ENCODE data around the gene LLPH. TPM values are rescaled to one million over a fixed set of nuclear protein-coding genes. Genes with fewer than 3 reads are reported as not detected.

Gene LLPH
- total and polyA plus RNA-seq, 2 of the 13 experiments (the other 11 are each of a cell fraction or from before 2014, with no cell fraction given) = 4.2 to 25.6 TPM

DNA sequence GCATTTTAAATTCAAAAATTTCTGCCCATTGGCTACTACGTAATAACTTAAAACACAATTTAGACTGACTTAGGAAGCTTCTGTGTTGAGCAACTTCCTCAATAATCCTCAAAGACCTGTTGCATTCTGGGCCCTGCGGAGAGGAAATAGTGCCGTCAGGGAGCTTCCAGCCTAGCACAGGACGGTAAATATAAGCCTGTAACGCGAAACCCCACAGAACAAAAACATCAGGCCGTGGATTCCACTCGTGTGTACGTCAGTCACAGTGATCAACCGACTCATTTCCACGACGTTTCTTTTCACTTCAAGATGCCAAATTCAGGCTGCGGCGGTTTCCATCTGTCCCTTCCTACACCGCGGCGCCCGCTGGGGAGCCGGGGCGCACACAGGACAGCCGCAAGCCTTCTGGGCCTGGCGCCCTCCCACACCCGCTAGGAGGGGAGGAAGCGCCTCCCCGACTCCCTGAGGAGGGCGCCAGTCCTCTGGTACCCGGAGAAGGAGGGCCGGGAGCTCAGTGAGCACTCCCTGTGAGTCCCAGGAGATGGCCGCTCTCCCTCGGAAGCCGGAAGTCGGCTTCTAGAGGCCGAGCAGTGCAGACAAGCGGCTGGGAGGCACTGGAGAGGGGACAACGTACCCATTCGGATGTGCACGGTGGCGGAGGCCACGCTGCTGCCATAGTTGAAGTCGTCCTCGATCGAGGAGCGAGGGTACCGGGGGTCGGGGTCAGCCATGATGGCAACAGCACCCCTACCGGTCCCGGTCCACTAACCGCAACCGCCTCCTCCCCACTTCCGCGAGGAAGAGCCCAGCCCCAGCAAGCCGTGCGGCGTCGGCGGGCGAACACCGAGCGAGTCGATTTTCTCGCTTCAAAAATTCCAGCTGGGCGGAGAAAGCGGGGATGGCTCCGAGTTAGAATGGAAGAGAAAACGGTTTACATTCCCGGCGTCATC, 38.9 kb upstream of the LLPH start, which contains the start of gene TMBIM4 (continued):
- TF ChIP-seq CSRNP1 (CRISPR knock-in tag; IDR thresholded peaks at IDR 0.05) (peak; percentile 42), MLLT10 (CRISPR knock-in tag; IDR thresholded peaks at IDR 0.05) (no peak; the same call in 1 of the 2 replicates), NBN (conservative IDR thresholded peaks at IDR 0.05) (no peak), CREB1 (IDR thresholded peaks at IDR 0.05) (peak; percentile 54), CREB1 (CRISPR knock-in tag; IDR thresholded peaks at IDR 0.05) (peak; percentile 66), ZNF7 (CRISPR knock-in tag; IDR thresholded peaks at IDR 0.05) (no peak), TOE1 (CRISPR knock-in tag; IDR thresholded peaks at IDR 0.05) (no peak), LCORL (IDR thresholded peaks at IDR 0.05) (no peak), LCORL (CRISPR knock-in tag; IDR thresholded peaks at IDR 0.05) (peak; percentile 73; the same call in 1 of the 2 replicates), ZNF776 (CRISPR knock-in tag; IDR thresholded peaks at IDR 0.05) (no peak), POLR2A (IDR thresholded peaks at IDR 0.05; ENCODE audit: insufficient read depth in 1 of 2, low read depth in 2 of 2, low read length in 2 of 2) (peak; percentile 72 to 76), NFKB2 (CRISPR knock-in tag; IDR thresholded peaks at IDR 0.05; ENCODE audit: borderline replicate concordance) (peak; percentile 75; the same call in 1 of the 2 replicates), ZFX (CRISPR knock-in tag; IDR thresholded peaks at IDR 0.05; ENCODE audit: low read depth) (peak; percentile 93), MIER3 (CRISPR knock-in tag; IDR thresholded peaks at IDR 0.05; ENCODE audit: borderline replicate concordance) (0 out of 2 replicates have a peak, but pooled peaks have one; percentile 14), KDM1A (CRISPR knock-in tag; IDR thresholded peaks at IDR 0.05) (0 out of 2 replicates have a peak, but pooled peaks have one; percentile 37)
- TF ChIP-seq, protein P1, sequence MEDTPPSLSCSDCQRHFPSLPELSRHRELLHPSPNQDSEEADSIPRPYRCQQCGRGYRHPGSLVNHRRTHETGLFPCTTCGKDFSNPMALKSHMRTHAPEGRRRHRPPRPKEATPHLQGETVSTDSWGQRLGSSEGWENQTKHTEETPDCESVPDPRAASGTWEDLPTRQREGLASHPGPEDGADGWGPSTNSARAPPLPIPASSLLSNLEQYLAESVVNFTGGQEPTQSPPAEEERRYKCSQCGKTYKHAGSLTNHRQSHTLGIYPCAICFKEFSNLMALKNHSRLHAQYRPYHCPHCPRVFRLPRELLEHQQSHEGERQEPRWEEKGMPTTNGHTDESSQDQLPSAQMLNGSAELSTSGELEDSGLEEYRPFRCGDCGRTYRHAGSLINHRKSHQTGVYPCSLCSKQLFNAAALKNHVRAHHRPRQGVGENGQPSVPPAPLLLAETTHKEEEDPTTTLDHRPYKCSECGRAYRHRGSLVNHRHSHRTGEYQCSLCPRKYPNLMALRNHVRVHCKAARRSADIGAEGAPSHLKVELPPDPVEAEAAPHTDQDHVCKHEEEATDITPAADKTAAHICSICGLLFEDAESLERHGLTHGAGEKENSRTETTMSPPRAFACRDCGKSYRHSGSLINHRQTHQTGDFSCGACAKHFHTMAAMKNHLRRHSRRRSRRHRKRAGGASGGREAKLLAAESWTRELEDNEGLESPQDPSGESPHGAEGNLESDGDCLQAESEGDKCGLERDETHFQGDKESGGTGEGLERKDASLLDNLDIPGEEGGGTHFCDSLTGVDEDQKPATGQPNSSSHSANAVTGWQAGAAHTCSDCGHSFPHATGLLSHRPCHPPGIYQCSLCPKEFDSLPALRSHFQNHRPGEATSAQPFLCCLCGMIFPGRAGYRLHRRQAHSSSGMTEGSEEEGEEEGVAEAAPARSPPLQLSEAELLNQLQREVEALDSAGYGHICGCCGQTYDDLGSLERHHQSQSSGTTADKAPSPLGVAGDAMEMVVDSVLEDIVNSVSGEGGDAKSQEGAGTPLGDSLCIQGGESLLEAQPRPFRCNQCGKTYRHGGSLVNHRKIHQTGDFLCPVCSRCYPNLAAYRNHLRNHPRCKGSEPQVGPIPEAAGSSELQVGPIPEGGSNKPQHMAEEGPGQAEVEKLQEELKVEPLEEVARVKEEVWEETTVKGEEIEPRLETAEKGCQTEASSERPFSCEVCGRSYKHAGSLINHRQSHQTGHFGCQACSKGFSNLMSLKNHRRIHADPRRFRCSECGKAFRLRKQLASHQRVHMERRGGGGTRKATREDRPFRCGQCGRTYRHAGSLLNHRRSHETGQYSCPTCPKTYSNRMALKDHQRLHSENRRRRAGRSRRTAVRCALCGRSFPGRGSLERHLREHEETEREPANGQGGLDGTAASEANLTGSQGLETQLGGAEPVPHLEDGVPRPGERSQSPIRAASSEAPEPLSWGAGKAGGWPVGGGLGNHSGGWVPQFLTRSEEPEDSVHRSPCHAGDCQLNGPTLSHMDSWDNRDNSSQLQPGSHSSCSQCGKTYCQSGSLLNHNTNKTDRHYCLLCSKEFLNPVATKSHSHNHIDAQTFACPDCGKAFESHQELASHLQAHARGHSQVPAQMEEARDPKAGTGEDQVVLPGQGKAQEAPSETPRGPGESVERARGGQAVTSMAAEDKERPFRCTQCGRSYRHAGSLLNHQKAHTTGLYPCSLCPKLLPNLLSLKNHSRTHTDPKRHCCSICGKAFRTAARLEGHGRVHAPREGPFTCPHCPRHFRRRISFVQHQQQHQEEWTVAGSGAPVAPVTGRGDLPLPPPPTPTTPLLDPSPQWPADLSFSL (CRISPR knock-in tag; IDR thresholded peaks at IDR 0.05) = no peak
- TF ChIP-seq, protein P2, sequence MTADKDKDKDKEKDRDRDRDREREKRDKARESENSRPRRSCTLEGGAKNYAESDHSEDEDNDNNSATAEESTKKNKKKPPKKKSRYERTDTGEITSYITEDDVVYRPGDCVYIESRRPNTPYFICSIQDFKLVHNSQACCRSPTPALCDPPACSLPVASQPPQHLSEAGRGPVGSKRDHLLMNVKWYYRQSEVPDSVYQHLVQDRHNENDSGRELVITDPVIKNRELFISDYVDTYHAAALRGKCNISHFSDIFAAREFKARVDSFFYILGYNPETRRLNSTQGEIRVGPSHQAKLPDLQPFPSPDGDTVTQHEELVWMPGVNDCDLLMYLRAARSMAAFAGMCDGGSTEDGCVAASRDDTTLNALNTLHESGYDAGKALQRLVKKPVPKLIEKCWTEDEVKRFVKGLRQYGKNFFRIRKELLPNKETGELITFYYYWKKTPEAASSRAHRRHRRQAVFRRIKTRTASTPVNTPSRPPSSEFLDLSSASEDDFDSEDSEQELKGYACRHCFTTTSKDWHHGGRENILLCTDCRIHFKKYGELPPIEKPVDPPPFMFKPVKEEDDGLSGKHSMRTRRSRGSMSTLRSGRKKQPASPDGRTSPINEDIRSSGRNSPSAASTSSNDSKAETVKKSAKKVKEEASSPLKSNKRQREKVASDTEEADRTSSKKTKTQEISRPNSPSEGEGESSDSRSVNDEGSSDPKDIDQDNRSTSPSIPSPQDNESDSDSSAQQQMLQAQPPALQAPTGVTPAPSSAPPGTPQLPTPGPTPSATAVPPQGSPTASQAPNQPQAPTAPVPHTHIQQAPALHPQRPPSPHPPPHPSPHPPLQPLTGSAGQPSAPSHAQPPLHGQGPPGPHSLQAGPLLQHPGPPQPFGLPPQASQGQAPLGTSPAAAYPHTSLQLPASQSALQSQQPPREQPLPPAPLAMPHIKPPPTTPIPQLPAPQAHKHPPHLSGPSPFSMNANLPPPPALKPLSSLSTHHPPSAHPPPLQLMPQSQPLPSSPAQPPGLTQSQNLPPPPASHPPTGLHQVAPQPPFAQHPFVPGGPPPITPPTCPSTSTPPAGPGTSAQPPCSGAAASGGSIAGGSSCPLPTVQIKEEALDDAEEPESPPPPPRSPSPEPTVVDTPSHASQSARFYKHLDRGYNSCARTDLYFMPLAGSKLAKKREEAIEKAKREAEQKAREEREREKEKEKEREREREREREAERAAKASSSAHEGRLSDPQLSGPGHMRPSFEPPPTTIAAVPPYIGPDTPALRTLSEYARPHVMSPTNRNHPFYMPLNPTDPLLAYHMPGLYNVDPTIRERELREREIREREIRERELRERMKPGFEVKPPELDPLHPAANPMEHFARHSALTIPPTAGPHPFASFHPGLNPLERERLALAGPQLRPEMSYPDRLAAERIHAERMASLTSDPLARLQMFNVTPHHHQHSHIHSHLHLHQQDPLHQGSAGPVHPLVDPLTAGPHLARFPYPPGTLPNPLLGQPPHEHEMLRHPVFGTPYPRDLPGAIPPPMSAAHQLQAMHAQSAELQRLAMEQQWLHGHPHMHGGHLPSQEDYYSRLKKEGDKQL (CRISPR knock-in tag; IDR thresholded peaks at IDR 0.05; ENCODE audit: low read depth) = no peak
